ENCODE results near the gene HECTD4.

DNA sequence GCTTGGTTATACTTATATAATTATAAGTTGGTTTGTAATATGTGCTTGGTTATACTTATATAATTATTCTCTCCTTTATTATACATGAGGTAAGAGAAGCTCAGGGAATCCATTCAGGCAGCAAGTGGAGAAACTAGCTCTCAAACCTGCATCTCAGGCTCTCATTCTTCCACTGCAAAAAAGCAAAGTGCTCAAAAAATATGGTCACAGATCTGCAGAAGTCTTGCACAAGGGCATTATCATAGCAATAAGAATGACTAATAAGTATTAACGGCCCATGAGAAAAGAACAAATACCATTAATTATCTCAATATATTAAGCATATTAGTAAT is 257.3 kb downstream of the HECTD4 start:
- TF ChIP-seq, protein P1, sequence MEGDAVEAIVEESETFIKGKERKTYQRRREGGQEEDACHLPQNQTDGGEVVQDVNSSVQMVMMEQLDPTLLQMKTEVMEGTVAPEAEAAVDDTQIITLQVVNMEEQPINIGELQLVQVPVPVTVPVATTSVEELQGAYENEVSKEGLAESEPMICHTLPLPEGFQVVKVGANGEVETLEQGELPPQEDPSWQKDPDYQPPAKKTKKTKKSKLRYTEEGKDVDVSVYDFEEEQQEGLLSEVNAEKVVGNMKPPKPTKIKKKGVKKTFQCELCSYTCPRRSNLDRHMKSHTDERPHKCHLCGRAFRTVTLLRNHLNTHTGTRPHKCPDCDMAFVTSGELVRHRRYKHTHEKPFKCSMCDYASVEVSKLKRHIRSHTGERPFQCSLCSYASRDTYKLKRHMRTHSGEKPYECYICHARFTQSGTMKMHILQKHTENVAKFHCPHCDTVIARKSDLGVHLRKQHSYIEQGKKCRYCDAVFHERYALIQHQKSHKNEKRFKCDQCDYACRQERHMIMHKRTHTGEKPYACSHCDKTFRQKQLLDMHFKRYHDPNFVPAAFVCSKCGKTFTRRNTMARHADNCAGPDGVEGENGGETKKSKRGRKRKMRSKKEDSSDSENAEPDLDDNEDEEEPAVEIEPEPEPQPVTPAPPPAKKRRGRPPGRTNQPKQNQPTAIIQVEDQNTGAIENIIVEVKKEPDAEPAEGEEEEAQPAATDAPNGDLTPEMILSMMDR (IDR thresholded peaks at IDR 0.05), result no peak
- no peak for TF ChIP-seq POLR2AphosphoS5 (IDR thresholded peaks at IDR 0.05; ENCODE audit: low read depth, low read length)

Data from Panc1 (cell line).